Uterus (tissue), 2 donors: Measurements from ENCODE around the gene HSPH1.

Experiments
- CTCF ChIP-seq, 4 experiments: fragments of 200-600 bp in 2 of 4; fragments of 450-650 bp in 2 of 4; sonication (generic) in 2 of 4; IDR thresholded peaks; one replicate each; pipeline ENCODE4 v1.5.1; 2016 to 2019; ENCODE audit warnings: antibody characterized with exemption in 4 of 4, mild to moderate bottlenecking in 2 of 4, moderate library complexity in 1 of 4
- POLR2A ChIP-seq, 2 donors: fragments of 450-650 bp; IDR thresholded peaks; one replicate each; pipeline ENCODE4 v1.6.1; 2016; ENCODE audit warnings: antibody characterized with exemption in 2 of 2, mild to moderate bottlenecking in 1 of 2, moderate library complexity in 1 of 2

DNA sequence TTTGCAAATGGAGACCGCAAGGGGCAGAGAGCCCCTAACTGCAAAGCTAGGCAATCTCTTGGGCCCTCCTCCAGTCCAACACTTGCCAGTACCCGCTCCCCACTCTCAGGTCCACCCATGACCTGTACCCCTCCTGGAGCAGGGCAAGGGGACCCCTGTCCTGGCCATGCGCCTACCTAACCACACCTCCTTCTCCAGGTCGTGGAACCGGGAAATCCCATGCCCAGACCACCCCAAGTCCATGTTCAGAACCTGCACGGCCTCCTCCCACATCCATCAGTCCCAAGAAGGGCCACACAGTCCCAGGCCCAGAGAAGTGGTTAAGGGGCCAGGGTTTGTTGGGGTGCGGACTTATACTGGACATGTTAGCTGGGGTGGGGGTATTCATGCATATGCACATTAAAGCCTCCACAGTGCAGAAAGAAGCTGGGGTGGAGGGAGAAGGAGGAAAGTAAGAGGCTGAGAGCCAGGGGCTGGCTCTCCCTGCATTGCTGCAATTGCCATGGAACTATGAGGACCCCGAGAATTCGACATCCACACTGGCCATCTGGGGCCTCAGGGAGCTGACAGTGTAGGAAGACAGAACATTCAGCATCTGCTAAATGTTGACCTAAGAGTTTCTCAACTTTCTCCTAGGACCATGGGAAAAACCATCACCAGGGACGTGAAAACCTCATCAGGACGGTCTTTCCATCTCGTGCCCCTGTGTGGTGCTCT lies 39.0 kb downstream of the HSPH1 start:
- TF ChIP-seq CTCF (IDR thresholded peaks at IDR 0.05) (no peak), POLR2A (IDR thresholded peaks at IDR 0.05) (no peak)
